Smooth muscle cell of the brain vasculature (primary cell): Measurements from ENCODE around the gene CNGA2.

Experiments
- DNase-seq: peaks from one replicate; pipeline ENCODE4 v3.0.0-alpha.2; 2012; ENCODE audit warnings: low read depth, low spot score

CNGA2 gene

GRCh38 chrX:151711787-151712186 is 22.8 kb upstream of the CNGA2 start:
- no peak for DNase-seq

- no peak for DNase-seq
These were observed 22.3 kb upstream of the CNGA2 start for GRCh38 chrX:151712253-151712652.

GRCh38 chrX:151713849-151714248 is 20.7 kb upstream of the CNGA2 start:
- DNase-seq, result no peak

GRCh38 chrX:151714362-151714761 is 20.2 kb upstream of the CNGA2 start:
- no peak for DNase-seq

- DNase-seq, result no peak
These were observed 18.8 kb upstream of the CNGA2 start, which contains the start of gene FATE1 for GRCh38 chrX:151715752-151716151. FATE1 (plus strand) TSS chrX:151716035; CDS start chrX:151716120, 85 bp downstream.

- no peak for DNase-seq
These were observed 12.2 kb upstream of the CNGA2 start for GRCh38 chrX:151722241-151722846.

GRCh38 chrX:151723156-151723760 is 11.3 kb upstream of the CNGA2 start:
- no peak for DNase-seq

- no peak for DNase-seq
These were observed 9.8 kb upstream of the CNGA2 start for GRCh38 chrX:151724563-151725337.

- no peak for DNase-seq
These were observed 9.3 kb upstream of the CNGA2 start for GRCh38 chrX:151725338-151725614.

GRCh38 chrX:151726751-151727150 is 7.8 kb upstream of the CNGA2 start:
- DNase-seq, result no peak

- no peak for DNase-seq
These were observed 7.2 kb upstream of the CNGA2 start for GRCh38 chrX:151727346-151727745.

- DNase-seq, result no peak
These were observed 5.4 kb upstream of the CNGA2 start for GRCh38 chrX:151729056-151729725.

GRCh38 chrX:151735219-151735618 is 673 bp downstream of the CNGA2 start:
- no peak for DNase-seq

- DNase-seq, result no peak
These were observed 2.1 kb downstream of the CNGA2 start for GRCh38 chrX:151736685-151737084.

- no peak for DNase-seq
These were observed 2.9 kb downstream of the CNGA2 start for GRCh38 chrX:151737494-151737893.

GRCh38 chrX:151738751-151739150 is 4.2 kb downstream of the CNGA2 start:
- DNase-seq, result no peak

- no peak for DNase-seq
These were observed 7.1 kb downstream of the CNGA2 start for GRCh38 chrX:151741606-151742005.

- no peak for DNase-seq
These were observed 7.8 kb downstream of the CNGA2 start for GRCh38 chrX:151742311-151742710.

GRCh38 chrX:151743651-151744470 is 9.3 kb downstream of the CNGA2 start:
- DNase-seq, result no peak

- no peak for DNase-seq
These were observed 11.1 kb downstream of the CNGA2 start for GRCh38 chrX:151745651-151746050.

GRCh38 chrX:151746502-151746901 is 12.0 kb downstream of the CNGA2 start:
- no peak for DNase-seq

GRCh38 chrX:151750511-151750910 is 16.0 kb downstream of the CNGA2 start:
- no peak for DNase-seq
